GM19452 (cell line): ENCODE results near the gene SLC34A3.
"Not testable (repeated sequence)": the region's sequence is repeated elsewhere in the genome, so short reads cannot be mapped to it uniquely, and the experiment has no call there.

Experiments used
- ATAC-seq: cut with Tn5 transposase; IDR thresholded peaks from one replicate; pipeline ENCODE4 v1.9.1; 2021; ENCODE audit not compliant: unreplicated experiment

The SLC34A3 gene

DNA sequence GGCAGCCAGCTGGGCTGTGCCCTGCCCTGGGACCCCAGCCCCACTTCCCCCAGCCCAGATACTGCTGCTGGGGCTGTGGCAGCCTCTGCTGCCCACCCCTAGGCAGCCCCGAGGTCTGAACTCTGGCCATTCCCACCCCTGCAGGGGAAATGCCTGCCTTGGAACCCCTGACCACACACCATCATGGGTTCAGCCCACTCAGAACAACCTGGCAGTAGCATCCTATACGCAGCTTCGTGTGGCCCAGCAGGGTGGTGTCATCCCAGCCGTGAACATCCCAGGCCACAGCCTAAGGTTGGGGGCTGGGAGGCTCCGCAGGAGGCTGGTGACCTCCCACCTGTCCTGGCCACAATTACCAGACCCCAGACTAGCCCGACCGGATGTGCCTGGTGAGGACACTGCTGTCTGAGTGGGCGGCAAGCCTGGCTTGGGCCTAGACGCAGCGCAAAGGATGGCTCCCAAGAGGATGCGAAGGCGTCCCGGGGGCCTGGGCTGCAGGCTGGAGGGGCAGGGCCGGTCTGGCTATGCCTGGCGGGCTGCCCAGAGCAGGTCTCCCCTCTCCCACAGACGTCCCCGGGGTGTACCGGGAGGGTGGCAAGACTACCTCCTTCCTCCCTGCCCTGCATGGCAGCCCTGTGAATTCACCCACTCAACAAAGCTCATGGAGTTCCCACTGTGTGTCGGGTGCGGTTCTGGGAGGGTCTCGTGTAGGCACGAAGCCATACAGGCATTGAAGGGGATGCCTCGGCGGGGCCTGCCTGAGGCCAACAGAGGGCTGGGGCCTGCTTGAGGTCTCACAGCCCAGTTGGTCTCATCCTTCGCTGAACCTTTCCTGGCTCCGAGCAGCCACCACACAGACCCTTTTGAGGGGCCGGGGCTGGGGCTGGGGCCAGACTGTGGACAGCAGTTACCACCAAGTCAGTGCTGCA lies 1.5 kb upstream of the SLC34A3 start:
- ATAC-seq: no peak

DNA sequence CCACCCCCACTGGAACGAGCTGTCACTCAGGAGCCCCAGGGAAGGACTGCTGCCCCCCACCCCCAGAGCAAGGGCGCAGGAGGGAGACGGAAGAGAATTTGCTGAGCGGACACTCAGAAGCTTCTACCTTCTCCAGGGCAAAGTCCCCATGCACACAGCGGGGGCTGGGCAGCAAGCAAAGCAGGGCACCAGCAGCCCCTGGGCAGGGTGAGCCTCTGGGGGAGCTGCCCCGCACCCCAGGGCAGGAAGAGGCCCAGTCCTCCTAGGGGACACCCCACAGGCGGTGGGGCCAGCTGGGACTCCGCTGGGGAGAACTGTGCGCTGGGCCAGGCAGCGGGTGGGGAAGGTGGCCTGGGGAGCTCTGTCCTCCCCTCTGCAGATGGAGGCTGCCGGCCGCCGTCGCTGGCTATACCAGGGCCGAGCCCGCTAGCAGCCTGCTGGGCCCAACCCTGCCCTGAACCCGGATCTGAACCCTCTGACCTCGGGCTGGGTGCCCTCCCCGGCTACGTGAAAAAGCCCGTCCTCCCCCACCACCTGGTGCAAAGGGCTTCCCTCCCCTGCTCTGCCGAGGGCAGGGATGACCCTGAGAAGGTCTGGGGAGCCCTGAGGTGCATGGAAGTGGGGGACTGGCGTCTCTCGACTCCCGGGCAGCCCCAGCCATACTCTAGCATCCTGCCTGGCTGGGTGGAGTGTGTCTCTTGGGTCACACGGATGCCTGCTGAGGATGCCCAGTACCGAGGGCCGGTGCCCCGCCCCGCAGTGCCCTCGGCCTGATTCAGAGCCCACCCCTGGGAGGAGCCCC lies 597 bp upstream of the SLC34A3 start:
- ATAC-seq: no peak

DNA sequence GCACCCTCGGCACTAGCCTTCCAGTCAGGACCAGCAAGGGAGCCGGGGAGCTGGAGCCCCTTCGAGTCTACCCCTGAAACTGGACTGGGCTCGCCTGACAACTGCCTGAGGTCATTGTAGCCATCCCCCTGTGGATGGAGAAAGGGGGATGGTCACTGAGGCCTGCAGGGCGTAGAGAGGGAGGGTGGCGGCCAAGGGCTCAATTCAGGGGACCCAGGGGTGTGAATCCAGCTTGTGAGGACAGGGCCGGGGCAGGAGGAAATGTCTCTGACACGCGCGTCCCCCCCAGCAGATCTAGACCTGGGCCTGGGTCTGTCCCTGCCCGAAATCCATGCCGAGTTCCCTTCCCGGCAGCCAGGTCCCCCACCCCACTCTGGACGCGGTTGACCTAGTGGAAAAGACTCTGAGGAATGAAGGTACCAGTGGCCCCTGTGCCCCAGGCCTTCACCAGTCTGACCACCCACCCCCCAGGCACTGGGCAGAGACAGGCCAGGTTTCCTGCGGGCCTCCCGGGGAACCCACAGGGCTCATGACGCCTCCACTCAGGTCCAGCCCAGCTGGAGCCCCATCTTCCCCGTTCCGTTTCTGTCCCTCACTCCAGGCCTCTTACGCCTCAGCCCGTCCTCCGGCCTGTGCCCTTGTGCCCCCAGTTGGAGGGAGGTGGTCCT lies 805 bp downstream of the SLC34A3 start:
- ATAC-seq: no peak

DNA sequence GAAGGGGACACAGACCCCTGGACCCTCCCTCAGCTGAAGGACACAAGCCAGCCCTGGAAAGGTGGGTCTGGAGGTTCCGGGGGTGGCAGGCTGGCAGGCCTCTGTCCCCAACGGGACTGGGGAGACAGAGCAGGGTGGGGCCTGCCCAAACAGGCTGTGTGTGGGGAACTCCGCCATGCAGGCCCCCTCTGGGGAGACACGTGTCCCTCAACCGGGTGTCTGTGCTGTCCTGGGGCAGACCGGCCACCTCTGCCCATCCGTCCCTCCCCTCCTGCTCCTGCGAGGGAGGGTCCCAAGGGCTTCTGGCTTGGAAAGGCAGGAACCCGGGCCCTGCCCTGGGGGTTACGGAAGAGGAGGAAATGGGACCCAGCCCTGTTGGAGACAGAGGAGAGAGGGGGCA lies 1.4 kb downstream of the SLC34A3 start:
- ATAC-seq: no peak

DNA sequence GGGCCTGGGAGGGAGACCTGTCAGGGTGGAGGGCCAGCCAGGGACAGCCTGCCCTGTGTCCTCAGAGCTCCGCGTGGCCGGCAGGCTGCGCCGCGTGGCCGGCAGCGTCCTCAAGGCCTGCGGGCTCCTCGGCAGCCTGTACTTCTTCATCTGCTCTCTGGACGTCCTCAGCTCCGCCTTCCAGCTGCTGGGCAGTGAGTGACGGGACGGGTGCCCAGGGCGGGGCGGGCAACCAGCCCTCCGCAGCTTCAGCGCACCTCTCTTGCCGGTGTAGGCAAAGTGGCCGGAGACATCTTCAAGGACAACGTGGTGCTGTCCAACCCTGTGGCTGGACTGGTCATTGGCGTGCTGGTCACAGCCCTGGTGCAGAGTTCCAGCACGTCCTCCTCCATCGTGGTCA lies 1.8 kb downstream of the SLC34A3 start:
- ATAC-seq: no peak

DNA sequence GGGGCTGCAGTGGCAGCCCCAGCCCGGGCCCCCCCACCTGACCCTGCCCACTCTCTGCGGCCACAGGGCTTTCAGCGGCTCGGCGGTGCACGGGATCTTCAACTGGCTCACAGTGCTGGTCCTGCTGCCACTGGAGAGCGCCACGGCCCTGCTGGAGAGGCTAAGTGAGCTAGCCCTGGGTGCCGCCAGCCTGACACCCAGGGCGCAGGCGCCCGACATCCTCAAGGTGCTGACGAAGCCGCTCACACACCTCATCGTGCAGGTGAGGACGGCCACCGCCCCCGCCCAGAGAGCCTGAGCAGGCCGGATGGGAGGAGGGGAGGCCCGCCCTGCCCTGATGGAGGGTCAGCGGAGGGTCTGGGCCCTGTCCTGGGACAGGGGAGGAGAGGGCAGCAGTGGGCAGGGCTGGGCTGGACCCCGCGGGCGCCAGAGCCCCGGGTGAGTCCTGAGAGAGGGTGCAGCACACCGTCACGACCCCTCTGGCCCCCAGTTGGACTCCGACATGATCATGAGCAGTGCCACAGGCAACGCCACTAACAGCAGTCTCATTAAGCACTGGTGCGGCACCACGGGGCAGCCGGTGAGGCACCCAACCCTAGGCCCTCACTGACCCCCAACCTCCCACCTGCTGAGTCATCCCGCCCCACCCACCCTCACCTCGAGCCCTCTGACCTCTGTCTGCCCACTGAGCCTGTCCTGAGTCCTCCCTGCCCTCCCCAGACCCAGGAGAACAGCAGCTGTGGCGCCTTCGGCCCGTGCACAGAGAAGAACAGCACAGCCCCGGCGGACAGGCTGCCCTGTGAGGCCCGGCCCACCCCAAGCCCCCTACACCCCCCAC lies 2.7 kb downstream of the SLC34A3 start:
- ATAC-seq: no peak

DNA sequence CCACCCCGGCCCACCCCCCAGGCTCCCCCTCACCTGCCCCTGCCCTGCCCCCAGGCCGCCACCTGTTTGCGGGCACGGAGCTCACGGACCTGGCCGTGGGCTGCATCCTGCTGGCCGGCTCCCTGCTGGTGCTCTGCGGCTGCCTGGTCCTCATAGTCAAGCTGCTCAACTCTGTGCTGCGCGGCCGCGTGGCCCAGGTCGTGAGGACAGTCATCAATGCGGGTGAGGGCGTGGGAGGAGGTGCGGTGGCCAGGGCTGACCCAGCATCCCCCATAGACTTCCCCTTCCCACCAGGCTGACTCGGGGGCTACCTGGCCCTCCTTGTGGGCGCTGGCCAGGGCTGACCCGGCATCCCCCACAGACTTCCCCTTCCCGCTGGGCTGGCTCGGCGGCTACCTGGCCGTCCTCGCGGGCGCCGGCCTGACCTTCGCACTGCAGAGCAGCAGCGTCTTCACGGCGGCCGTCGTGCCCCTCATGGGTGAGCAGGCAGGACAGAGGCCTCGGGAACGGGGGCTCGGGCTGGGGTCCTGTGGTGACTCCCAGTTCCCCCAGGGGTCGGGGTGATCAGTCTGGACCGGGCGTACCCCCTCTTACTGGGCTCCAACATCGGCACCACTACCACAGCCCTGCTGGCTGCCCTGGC lies 3.5 kb downstream of the SLC34A3 start:
- no peak for ATAC-seq

DNA sequence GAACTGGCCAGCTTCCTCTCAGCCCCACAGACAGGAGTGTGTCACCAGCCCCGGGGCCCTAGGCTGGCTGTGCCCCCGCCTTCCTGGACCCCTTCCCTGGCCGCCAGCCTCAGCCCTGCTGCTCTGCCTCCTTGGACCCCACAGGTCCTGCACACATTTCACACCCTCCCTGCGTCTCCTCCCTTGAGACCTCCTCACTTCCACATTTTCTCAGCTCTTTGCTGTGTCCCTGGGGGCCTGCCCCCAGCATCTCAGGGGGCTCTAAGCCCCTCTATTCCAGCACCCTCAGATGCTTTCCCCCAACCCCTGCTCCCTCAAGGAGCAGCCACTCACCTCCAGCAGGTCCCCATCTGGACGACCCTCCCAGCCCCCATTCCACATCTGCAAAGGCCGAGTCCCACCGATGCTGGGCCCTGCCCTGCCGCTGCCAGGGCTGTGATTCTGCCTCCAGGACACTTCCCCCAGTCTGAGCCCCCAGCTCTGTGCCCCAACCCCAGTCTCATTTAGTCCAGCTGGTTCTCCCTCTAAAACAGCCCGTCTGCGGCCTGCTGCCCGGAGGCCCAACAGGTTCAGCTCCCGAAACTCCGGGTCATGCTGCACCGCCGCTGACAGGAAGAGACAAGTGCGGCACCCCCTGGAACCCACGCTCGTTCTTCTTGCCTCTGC lies 4.2 kb downstream of the SLC34A3 start:
- no peak for ATAC-seq

DNA sequence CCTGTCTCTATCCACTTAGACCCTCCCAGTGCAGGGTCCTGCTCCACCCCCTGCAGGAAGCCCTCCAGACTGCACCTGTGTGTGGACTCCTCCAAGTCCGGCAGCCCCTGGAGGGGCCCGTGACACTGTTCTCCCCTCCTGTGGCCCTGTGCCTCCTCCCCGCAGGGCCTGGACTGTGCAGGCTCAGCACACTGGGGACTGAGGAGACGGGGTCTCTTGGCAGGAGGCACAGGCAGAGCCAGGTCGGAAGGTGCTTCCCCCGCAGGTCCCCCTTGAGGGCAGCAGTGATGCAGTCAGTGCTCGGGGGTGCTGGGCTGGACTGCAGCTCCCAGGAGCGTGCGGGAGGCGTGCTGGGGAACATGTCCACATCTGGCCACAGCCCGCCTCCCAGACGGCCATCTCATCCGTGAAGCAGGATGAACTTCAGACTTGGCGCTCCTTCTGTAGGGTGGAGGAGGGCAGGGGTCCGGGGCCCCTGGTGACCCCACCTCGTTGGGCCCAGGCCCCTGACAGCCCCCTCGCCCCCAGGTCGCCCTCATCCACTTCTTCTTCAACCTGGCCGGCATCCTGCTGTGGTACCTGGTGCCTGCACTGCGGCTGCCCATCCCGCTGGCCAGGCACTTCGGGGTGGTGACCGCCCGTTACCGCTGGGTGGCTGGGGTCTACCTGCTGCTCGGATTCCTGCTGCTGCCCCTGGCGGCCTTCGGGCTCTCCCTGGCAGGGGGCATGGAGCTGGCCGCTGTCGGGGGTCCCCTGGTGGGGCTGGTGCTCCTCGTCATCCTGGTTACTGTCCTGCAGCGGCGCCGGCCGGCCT lies 4.9 kb downstream of the SLC34A3 start:
- no peak for ATAC-seq

DNA sequence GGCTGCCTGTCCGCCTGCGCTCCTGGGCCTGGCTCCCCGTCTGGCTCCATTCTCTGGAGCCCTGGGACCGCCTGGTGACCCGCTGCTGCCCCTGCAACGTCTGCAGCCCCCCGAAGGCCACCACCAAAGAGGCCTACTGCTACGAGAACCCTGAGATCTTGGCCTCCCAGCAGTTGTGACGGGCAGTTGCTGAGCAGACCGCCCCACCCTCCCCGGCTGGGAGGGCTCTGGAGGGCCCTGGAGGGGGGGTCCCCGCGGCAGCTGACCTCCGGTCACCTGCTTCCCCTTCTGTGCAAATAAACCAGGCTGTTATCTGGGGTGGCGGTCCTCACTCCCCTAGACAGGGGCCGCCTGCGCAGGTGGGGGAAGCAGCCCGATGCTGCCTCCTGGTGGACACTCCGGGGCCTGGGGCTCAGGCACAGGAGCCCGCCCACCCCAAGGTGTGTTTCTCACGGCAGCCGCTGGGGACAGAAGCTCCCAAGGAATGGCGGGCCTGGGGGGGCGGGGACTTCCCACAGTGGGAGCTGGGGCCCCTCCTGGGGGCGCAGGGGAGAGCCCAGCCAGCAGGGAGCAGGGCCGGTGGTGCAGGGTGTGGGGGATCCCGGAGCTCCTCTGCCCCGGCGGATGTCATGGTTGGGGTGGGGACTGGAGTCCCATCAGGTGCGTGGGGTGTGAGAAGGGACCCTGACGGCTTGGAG lies 5.7 kb downstream of the SLC34A3 start:
- ATAC-seq: no peak

DNA sequence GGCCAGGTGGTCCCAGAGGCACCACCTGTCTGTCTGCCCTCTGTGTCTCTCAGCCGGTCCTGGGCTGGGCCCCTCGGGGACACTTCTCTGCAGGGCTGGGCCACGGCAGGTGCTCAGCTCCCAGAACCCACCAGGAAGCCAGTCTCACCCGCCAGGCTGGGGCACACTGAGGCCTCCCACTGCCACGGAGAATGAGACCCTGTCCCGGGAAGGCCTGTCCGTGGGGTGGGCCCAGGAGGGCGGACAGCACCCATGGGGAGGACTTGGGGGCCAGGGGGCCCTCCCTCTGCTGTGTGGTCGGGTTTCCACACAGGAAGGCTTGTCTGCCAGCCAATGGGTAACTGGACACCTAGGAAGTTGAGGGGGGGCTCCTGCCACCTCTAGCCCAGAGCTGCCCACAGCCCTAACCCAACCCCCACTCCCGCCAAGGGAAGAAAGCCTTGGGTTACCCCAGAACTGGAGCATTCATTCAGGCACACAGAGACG lies 6.3 kb downstream of the SLC34A3 start:
- ATAC-seq: no peak

DNA sequence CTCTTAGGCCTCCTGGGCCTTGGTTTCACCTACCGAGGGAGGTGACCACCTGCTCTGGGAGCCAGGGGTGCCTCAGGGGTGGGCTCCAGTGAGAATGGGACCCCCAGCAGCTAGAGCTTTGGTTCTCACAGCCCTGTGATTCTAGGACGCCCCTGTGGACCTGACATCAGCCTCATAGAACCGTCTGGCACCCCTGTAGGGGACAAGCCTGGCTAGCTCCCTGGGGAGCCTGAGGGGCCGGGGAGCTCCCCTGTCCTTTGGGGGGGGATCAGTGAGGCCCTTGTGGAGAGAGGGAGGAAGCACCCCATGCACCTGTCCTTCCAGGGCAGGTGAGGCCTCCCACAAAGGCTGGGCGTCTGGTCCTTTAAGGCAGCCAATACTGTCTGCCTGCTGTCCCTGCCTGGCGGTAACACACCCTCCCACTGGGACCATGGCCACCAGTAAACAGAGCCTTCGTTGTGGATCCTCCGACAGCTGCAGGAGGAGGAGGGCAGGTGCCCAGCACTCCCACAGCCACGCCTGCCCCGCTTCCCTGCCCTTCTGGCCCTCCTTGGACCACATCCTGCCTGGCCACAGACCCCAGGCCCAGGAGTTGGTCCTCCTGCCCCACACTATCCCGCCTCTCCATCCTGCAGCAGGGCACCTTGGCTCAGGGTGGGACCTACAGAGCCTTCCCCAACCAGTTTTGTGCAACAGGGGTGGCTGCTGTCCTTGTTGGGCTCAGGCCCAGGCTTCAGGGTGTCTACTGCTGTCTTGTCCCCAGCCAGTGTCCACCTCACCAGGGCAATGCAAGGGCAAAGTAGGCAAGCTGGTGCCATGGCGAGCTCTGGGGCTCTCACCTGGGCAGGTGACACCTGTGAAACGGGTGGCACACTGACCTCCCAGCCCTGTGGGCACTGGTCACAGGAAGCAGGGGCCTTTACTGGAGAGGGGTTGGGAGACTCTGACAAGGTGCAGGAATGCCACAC lies 7.3 kb downstream of the SLC34A3 start:
- ATAC-seq: no peak

DNA sequence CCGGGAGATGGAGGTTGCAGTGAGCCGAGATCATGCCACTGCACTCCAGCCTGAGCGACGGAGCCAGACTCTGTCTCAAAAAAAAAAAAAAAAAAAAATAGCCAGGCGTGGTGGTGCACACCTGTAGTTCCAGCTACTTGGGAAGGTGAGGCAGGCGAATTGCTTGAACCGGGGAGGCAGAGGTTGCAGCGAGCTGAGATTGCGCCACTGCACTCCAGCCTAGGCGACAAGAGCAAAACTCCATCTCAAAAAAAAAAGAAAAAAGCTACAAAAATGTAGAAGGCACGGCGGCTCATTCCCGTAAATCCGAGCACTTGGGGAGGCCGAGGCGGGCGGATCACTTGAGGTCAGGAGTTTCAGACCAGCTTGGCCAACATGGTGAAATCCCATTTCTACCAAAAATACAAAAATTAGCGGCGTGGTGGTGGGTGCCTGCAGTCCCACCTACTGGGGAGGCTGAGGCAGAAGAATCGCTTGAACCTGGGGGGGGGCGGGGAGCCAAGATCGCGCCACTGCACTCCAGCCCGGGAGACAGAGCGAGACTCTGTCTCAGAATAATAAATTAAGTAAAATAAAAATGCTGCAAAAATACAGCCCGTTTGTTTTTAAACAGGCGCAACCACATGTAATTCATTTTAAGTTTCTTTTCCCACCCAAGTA lies 9.0 kb downstream of the SLC34A3 start:
- ATAC-seq: not testable (repeated sequence)

DNA sequence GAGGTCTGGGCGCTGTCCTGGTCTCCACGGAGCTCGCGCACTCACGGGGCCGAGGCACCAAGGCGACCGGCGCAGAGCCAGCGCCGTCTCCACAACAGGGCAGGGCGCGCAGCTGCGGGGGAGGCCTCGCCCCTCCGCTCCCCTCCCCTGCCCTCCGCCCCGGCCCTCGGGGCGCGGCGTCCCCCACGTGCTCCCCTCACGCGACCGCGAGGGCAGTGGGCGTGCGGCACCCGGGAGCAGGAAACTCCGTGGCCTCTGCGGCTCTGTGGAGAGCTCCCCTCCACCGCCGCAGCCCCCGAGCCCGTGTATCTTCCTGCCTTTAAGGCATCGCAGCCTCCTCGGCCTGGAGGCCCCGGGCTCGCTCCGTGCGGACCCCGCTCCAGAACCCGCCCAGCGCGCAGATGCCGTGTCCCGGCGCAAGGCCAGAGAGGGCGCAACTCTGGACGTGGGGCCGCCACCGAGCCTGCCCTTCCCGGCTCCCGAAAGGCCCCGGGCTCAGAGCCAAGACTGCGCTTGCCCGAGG lies 9.7 kb downstream of the SLC34A3 start:
- ATAC-seq: peak; percentile 26

DNA sequence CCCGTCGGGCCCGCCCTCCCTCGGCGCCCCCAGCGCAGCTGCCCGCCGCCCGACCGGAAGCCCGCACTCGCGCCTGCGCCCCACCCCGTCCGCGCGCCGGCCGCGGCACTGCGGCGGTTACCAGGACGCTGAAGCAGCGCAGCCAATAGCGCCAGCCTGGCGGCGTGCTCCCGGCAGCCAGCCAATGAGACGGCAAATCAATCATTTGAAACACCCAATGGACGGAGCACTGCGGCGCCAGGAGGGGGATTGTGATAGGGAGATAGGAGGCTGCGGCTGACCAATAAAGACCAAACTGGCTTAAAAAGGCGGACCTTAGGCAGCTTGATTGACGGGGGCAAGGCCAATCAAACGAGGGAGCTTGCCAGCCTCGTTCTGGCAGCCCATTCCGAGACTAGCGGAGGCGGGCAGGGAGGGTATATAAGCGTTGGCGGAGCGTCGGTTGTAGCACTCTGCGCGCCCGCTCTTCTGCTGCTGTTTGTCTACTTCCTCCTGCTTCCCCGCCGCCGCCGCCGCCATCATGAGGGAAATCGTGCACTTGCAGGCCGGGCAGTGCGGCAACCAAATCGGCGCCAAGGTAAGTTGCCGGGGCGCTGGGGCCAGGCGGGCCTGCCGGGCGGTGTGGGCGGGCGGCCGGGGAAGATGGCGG lies 10.3 kb downstream of the SLC34A3 start, which contains the start of gene TUBB4B:
TSS of gene TUBB4B (plus strand) at position 447 of the 649 bp plus-strand sequence. CDS start at position 521, 74 bp downstream.
- peak; percentile 72 for ATAC-seq
